LoVo (cell line): ENCODE measurements around the gene SHISA8.

Source experiments
- DNase-seq: peaks from one replicate; pipeline ENCODE4 v3.0.0-alpha.2; 2016; ENCODE audit warnings: low spot score

SHISA8 gene

GRCh38 chr22:41913842-41914534 lies 886 bp downstream of the SHISA8 start:
- DNase-seq = no peak

- DNase-seq = no peak
These were observed 1.7 kb downstream of the SHISA8 start for GRCh38 chr22:41913040-41913719.

GRCh38 chr22:41912338-41913039 lies 2.4 kb downstream of the SHISA8 start:
- DNase-seq = no peak

GRCh38 chr22:41911001-41911611 lies 3.8 kb downstream of the SHISA8 start:
- DNase-seq = no peak

- no peak for DNase-seq
These were observed 4.5 kb downstream of the SHISA8 start for GRCh38 chr22:41910050-41911000.

GRCh38 chr22:41909310-41910049 lies 5.4 kb downstream of the SHISA8 start:
- no peak for DNase-seq

- DNase-seq = no peak
These were observed 6.2 kb downstream of the SHISA8 start for GRCh38 chr22:41908411-41909309.

GRCh38 chr22:41907436-41908401 lies 7.2 kb downstream of the SHISA8 start:
- no peak for DNase-seq

- no peak for DNase-seq
These were observed 8.1 kb downstream of the SHISA8 start for GRCh38 chr22:41906822-41907221.

- DNase-seq = no peak
These were observed 9.3 kb downstream of the SHISA8 start for GRCh38 chr22:41905411-41906202.

- no peak for DNase-seq
These were observed 10.1 kb downstream of the SHISA8 start for GRCh38 chr22:41904450-41905410.

GRCh38 chr22:41902932-41903421 lies 11.9 kb downstream of the SHISA8 start:
- DNase-seq = no peak

GRCh38 chr22:41902016-41902415 lies 12.9 kb downstream of the SHISA8 start:
- no peak for DNase-seq

GRCh38 chr22:41900652-41901312 lies 14.1 kb downstream of the SHISA8 start:
- DNase-seq = no peak

- no peak for DNase-seq
These were observed 14.8 kb downstream of the SHISA8 start for GRCh38 chr22:41899992-41900651.
